HG03103 (cell line): Measurements from ENCODE around the gene SCAF4.

Experiments used
- ATAC-seq: cut with Tn5 transposase; IDR thresholded peaks from one replicate; pipeline ENCODE4 v1.9.1; 2021; ENCODE audit warnings: low read depth; ENCODE audit not compliant: unreplicated experiment

SCAF4 gene

DNA sequence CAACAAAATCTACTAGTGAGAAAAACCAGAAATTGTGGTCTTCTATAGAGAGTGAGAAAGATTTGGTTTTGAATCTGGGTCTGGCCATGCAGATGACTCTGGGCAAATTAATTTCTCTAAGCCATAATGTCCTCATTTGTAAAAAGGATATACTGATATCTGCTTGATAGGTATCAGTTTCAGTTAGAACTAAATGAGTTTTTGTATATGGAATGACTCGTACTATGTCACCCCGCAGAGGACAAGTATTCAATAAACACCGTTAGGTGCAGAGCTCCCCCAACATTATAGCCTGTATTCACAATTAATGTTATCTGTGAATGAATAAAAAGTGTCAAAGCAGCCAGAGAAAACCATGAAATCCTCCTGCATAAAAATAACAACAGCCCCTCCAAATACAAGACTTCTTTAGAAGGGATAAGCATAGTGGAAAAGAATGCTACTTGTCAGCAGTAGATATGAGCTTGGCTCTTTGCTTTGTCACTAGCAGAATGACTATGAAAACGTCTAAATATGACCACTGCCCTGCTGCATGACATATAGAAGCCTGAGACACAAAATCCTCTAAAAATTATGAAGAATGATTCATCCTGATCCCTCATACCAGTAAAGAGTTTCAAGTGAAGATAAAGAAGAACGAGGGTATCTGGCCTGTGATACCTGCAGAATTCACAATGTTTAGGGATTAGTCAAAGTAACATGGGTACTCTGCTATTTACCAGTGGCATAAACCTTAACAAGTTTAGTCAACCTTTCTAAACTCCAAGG is 17.8 kb downstream of the SCAF4 start:
- peak; percentile 44 for ATAC-seq

DNA sequence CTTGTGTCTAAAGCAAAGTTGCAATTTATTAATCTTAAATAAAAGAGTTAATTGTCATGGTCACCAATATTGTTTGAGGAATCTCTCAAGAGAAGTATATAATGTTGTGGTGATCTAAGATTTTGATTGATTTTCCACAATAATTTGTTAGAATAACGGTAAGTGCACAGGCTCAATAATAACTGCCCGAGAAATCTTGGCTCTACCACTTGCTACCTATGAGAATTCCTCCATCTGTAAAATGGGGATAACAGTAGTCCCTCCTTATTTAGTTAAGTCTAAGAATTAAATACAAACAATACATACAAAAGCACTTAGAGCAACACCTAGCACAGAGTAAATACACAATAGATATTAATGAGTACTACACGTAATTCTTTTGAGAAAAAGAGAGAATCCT is 18.8 kb downstream of the SCAF4 start:
- no peak for ATAC-seq

DNA sequence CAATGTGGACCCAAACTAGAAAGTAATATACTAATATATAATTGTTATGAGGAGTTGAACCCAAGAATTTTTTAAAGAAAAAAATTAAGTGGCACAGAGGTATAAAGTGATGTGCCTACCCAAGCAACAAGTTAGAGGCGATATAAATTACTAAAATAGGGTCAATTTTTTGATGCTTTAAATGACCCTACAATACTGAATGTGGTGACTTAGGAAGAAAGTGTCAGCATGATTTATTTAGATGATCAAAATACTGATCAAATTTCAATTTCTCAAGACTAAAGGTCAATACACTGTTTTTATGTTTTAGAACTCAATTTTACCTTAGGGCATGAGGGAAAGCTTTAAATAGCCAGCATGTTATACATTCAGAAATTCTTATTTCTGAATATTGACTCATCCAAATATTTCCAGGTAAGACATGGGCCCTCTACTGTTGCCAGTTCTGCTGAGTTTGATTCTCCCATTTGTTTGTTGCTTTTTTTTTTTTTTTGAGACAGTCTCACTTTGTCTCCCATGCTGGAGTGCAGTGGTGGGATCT is 20.1 kb downstream of the SCAF4 start:
- no peak for ATAC-seq

- no peak for ATAC-seq
These were observed 20.6 kb downstream of the SCAF4 start for GRCh38 chr21:31711326-31711725.

- ATAC-seq: no peak
These were observed 21.3 kb downstream of the SCAF4 start for GRCh38 chr21:31710586-31710985.

DNA sequence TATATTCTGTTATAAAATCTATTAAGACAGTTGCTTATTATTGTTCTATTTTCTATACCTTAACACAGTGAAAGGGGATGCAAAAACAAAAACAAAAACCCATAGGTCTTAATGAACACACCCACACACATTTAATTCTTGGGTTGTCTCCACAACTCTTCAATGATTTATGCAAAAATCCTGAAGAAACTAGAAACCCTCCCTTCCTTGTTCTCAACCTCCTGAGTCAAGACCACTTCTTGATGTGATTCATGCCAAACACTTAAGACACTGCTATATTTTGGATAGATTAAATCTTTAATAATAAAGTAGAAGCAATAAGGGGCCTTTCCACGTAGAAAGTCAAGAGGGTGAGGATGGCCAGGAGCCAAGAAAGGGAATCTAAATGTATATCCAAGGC is 23.4 kb downstream of the SCAF4 start:
- no peak for ATAC-seq

DNA sequence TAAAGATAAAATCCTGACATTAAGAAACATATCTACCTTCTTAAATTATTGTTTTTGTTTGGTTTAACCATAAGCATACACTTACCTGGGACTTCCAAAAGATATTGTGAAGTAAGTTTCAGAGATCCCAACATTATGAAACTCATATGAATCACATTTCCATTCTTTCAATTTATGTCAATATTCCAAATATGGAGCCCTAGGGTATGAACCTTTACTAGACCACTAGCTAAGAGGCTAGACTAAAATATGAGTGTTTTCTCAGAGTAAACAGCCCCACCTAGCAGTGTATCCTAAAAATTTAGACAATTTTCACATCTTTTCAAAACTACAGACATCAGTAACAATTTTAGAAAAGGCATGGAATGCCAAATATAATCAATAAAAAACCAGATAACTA is 24.4 kb downstream of the SCAF4 start:
- no peak for ATAC-seq

DNA sequence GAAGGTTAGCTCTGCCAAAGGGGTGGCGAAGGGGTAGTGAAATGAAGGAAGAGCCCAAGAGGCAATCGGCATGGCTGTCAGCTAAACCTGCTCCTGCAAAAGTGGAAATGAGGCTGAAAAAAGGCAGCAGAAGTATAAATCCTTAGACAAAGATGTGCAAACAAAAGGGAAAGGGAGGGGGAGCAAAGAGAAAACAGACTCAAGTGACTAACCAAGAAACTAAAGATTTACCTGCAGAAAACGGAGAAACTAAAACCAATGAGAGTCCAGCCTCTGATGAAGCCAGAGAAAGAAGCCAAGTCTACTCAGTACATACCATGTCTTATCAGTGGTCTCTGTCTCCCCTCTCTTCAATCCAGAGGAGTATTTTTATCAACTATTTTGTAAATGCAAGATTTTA is 25.4 kb downstream of the SCAF4 start:
- ATAC-seq: no peak

DNA sequence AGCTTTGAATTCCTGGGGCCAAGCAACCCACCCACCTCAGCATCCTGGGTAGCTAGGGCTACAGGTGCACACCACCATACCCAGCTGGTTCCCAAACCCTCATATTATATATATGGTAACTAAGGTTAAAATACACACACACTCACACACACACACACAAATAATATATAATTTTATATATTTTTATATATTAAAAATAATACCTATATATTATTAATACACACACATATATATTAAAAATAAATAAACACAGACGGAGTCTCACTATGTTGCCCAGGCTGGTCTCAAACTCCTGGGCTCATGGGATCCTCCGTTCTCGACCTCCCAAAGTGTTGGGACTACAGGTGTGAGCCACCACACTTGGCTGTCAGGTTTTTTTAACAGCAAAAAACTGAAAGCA is 31.9 kb downstream of the SCAF4 start:
- no peak for ATAC-seq

- ATAC-seq: no peak
These were observed 33.5 kb downstream of the SCAF4 start for GRCh38 chr21:31698461-31698860.

DNA sequence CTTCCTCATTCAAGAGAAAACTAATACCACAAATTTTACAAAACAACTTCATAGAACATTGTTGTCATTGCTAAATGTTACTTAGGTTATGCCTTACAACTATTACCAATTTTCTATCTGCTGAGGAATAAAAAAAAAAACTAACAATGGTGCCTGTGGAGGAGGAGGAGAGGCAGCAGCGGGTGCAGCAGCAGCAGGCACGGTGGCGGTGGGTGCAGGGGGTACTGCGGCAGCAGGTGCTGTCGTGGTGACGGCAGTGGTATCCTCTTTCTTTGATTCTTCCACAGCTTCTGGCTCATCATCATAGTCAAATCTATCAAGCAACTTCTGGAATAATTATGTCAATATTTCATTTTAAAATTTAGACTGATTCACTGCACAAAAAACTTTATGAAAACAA is 35.5 kb downstream of the SCAF4 start:
- ATAC-seq: no peak

- ATAC-seq: no peak
These were observed 38.7 kb downstream of the SCAF4 start for GRCh38 chr21:31693222-31693621.

DNA sequence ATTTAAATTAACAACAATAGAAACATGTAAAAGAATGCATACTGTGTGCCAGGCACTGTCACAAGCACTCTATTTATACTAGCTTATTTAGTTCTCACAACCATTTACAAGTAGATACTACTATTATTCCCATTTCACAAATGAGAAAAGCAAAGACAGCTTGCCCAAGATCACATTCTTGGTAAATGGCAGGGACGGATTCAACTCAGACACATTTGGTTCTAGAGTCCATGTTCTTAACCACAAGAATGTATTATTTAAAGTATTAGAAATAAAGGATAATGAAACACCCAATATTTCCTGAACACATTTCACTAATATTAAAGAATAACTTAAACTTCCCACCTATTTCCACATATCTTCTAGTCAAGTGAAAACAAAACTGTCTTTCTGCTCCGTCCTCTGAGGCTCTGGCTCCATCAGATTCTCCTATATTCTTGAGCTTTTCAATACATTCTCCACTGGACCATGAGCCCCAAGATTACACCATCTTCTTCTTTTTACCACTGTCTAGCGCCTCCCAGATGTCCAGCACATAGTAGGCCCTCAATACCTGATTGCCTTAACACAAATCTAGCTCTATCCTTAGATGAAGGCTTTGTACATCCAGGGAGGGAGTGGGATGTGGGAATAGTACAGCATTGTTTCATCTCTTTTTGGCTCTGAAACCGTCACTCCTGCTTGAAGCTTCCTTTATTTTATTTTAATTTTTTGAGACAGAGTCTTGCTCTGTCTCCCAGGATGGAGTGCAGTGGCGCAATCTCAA is 43.1 kb downstream of the SCAF4 start:
- ATAC-seq: no peak

DNA sequence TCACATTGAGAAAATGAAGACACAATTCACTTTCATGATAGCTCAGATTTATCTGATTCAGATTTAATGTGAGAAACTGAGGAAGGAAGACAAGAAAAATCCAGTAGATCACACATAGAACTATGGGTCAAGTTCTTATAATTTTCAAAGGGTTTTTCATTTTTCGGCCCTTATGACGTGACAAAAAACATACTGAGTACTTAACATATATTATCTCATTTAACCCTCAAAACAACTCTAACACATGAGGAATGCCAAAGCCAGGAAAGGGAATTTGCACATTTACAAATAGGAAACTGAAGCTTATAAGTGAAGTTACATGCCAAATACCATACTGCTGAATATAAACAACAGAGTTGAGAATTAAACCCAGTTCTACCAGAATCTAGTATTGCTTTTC is 44.8 kb downstream of the SCAF4 start:
- ATAC-seq: no peak

- ATAC-seq: no peak
These were observed 45.5 kb downstream of the SCAF4 start for GRCh38 chr21:31686272-31686915.

- ATAC-seq: no peak
These were observed 47.0 kb downstream of the SCAF4 start for GRCh38 chr21:31684918-31685317.

DNA sequence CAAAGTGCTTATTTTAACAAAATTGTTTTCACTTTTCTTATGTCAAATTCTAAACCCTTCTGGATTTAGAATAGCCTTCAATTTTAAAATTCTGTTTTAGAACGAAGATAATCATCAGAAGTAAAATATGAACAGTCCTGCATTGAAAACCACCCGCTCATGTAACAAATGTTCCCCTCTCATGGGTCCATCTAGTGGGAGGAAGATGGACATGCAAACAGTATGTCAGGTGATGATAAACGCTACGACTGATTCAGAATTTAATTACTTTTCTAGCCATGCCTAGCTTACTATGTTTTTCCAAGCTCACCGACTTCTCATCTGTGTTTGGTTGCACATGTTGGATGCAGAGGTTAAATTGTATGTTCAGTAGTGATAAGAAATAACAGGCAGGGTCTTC is 48.9 kb downstream of the SCAF4 start:
- no peak for ATAC-seq

DNA sequence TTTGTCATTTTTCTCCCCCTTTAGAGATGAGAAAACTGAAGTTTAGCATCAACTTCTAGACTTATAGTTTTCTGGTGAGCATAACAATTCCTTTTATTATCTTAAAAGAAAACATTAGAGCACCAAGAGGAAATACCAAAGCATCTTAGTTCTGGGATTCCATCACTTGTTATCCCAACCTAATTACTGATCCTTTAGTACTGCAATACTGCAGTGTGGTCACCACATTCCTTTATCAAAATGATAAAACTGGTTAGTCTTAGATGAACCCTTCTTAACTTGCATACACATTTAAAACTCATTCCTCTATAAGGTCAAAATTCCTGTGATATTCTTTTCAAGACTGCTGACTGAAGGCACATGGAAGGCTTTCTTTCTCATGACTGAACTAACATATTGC is 49.3 kb downstream of the SCAF4 start:
- ATAC-seq: no peak

GRCh38 chr21:31678478-31678877 is 53.4 kb downstream of the SCAF4 start:
- no peak for ATAC-seq

DNA sequence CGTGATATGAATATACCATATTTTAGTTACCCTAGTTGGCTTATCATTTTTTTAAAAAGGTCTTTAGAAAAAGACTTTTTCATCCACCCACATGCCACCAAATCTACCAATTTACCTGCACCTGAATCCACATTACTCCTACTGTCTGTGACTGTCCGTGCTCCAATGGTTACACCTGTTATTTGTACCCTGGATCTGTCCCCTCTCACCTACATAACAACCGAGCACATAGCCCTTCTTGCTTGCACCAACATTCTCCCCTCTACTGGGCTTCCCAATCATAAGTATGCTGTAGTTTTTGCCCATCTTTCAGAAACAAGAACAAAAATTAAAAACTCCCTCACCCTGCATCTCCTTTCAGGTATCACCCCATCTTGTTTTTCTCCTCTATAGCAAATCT is 54.9 kb downstream of the SCAF4 start:
- no peak for ATAC-seq

GRCh38 chr21:31675960-31676359 is 56.0 kb downstream of the SCAF4 start:
- no peak for ATAC-seq
